GM12864 (cell line): Measurements from ENCODE around the gene HPX.

Source experiments
- DNase-seq: peaks from one replicate; pipeline ENCODE4 v3.0.0-alpha.2; 2011; ENCODE audit warnings: low read depth
- H3K4me3 ChIP-seq: 2 replicates; pipeline ENCODE4 v1.5.1; 2011; ENCODE audit warnings: mild to moderate bottlenecking, low read depth, low read length, control low read depth
- TF ChIP-seq, protein P1 (sequence below): IDR thresholded peaks from 2 replicates; pipeline ENCODE4 v1.5.1; 2011; ENCODE audit warnings: low read depth, mild to moderate bottlenecking, moderate library complexity, low read length, control low read depth, inconsistent platforms; ENCODE audit errors: missing control alignments

Gene HPX

DNA sequence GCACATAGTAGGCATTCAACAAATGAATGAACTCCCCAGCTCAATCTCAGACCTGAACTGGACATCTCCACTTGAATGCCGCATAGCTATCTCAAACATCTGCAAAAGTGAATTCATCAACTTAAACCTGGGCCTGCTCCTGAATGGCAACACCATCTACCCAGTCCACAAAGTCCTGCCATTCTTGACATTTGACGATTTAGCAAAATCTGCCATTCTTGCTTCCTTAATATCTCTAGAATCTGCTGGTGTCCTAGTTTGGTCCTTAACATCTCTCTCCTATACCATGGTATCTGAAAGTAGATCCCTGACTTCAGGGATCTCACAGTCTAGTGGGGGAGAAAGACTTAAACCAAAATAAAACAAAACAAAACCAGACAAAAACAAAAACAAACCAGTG lies 12.4 kb upstream of the HPX start:
- TF ChIP-seq, protein P1, sequence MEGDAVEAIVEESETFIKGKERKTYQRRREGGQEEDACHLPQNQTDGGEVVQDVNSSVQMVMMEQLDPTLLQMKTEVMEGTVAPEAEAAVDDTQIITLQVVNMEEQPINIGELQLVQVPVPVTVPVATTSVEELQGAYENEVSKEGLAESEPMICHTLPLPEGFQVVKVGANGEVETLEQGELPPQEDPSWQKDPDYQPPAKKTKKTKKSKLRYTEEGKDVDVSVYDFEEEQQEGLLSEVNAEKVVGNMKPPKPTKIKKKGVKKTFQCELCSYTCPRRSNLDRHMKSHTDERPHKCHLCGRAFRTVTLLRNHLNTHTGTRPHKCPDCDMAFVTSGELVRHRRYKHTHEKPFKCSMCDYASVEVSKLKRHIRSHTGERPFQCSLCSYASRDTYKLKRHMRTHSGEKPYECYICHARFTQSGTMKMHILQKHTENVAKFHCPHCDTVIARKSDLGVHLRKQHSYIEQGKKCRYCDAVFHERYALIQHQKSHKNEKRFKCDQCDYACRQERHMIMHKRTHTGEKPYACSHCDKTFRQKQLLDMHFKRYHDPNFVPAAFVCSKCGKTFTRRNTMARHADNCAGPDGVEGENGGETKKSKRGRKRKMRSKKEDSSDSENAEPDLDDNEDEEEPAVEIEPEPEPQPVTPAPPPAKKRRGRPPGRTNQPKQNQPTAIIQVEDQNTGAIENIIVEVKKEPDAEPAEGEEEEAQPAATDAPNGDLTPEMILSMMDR, result no peak
- no peak for DNase-seq
- no peak overlapping the region for H3K4me3 ChIP-seq

DNA sequence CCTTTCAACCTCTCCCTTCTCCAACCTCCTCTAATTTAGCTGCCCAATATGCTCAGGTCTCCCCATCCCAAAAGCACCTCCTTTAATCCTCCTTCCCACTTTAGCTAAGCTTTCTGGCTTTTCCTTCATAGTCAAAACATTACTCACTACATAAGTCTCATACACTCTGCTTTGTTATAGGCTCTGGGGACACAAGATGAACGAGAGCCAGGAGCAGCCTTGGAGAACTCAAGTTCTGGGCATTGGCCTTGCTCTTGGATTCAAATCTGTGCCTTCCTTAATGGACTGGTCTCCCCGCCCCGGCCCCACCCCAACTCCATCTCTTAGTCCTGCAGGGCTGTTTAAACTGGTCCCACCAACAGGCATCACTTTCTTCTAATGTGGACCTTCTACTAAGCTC lies 11.4 kb upstream of the HPX start:
- TF ChIP-seq, protein P1, result no peak
- DNase-seq, result no peak
- no peak overlapping the region for H3K4me3 ChIP-seq

DNA sequence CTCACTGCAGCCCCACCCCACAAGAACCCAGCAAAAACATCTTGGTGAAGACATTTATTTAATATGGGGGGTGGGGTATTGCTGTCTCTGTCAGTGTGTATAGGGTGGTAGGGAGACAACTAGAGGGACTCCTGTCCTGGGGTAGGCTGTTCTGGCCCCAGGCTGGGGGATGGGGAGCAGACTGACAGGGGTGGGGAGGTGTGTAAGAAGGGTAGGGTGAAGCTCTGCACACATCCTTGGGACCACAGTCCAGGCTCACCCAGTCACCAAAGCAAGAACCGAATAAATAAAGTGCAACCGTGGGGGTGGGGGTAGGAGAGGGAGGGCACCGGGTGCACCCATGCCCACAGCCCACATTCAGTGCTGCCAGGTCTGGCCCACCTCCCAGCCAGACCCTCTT lies 7.8 kb upstream of the HPX start:
- TF ChIP-seq, protein P1, result no peak
- H3K4me3 ChIP-seq, result no peak overlapping the region
- no peak for DNase-seq

DNA sequence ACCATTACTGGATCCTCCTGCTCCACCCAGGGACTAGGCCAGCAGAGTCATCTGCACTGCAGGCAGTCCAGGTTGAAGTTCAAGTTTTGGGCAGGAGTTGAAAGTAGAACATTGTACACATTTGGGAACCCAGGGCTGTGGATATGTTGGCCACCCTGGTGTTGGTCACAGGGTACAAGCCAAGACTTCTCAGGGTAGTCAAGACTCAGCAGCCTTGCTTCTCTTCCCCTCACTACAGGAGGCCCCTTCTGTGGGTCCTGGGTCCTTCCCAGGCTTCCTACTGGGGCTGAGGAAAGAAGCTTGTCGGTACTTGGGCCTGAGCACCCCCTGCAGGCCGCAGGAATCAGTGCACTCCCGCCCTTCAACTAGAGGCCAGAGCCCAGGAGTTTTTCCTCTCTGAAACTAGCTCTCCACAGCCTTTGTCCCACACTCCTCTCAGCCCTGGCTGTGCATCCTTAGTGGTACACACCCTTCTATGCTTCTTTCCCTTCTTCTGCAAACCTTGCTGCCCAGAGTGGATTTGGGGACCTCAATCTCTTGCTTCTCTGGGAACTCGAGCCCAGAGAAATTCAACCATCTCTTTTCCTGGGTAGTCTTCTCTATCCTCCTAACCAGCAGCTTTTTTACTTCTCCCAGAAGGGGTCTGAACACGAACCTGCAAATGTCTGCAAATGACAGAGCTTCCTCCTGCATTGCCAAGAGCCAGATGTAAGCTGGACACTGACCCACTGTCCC lies 2.6 kb upstream of the HPX start:
- DNase-seq, result peak; percentile 13
- TF ChIP-seq, protein P1, result peak; percentile 96
- H3K4me3 ChIP-seq, result no peak overlapping the region

DNA sequence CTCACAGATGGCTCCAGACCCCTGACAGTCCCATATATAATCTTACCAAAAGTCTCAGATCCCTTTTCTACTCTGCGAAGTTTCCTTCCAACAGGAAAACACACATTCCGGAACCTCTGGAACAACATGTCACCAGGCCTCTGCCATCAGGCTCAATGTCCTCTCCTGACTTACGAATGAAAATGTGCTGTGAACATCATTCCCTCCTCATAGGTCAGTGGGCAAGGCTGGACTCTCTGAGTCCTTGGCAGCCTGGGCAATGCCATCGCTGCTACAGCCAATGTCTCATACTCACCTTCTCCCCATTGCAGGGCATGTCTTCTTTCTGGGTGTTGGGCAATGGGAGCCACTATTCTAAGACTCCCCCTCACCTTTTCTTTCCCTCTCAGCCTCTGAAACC lies 1.7 kb upstream of the HPX start:
- DNase-seq, result no peak
- TF ChIP-seq, protein P1, result no peak
- no peak overlapping the region for H3K4me3 ChIP-seq

DNA sequence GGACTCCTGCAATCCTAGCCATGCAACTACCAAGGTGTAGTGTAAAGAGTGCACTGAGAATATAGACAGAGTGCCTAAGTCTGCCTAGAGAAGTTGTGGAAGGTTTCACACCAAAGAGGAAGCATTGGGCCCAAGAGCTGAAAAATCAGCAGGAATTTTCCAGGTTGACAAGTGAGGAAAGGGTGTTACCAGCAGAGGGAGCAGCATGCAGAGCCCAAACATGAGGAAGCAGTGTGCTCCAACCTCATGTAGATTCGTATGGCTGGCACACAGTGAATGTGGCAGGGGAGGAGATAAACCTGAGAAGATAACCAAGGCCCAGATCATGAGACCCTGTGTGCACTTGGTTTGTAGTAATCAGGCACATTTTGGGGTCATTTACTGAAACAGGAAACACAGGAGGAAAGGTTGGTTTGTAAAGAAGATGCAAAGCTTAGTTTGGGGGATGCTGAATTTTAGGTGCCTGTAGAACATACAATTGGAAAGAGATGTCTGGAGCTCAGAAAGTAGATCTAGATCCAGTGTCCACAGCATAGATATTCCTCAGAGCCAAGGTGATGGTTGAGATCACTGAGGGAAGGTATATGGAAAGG lies 1.7 kb downstream of the HPX start:
- TF ChIP-seq, protein P1, result peak; percentile 66
- no peak for DNase-seq
- H3K4me3 ChIP-seq, result no peak overlapping the region

DNA sequence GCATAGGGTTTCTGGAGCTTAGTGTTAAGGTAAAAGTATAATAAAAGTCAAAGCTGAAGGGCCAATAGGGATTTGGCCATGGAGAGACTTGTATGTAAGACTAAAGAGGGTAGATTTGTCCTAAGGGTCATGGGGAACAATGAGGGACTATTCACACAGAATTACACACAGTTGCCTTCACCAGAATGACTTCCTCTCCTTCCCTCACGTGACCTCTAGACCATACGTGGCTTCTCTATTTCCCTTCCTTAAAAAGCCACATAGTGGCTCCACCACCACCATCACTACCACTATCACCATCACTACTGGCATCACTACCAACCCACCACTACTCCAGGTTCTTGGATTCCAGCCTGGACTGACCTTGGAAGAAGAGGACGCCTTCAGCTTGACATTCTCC lies 2.8 kb downstream of the HPX start:
- H3K4me3 ChIP-seq, result no peak overlapping the region
- no peak for DNase-seq
- TF ChIP-seq, protein P1, result no peak
